RWPE2 (cell line): ENCODE measurements around the gene SORCS3.

Experiments
- ATAC-seq: fragments of 200-7000 bp; cut with Tn5 transposase; 3 replicates; pipeline ENCODE4 v1.9.1; 2021; ENCODE audit warnings: low read depth
- DNase-seq: peaks from one replicate; pipeline ENCODE4 v3.0.0-alpha.2; 2020; ENCODE audit warnings: low spot score
- H3K27ac ChIP-seq: fragments of 450-650 bp; 2 replicates; pipeline ENCODE4 v1.5.1; 2017; ENCODE audit warnings: mild to moderate bottlenecking; ENCODE audit not compliant: poor library complexity, severe bottlenecking
- H3K27me3 ChIP-seq: fragments of 250-450 bp; sonication (Bioruptor Pico); 2 replicates; pipeline ENCODE4 v1.5.1; 2021; ENCODE audit warnings: mild to moderate bottlenecking, moderate library complexity; ENCODE audit not compliant: insufficient read depth, poor library complexity, severe bottlenecking
- H3K36me3 ChIP-seq: fragments of 250-450 bp; sonication (Bioruptor Pico); 2 replicates; pipeline ENCODE4 v1.5.1; 2020; ENCODE audit warnings: low read depth, mild to moderate bottlenecking, moderate library complexity
- H3K4me1 ChIP-seq: fragments of 250-450 bp; sonication (Bioruptor Pico); 2 replicates; pipeline ENCODE4 v1.5.1; 2021; ENCODE audit warnings: mild to moderate bottlenecking, moderate library complexity; ENCODE audit not compliant: insufficient read depth, poor library complexity, severe bottlenecking
- H3K4me3 ChIP-seq: fragments of 250-450 bp; sonication (Bioruptor Pico); 2 replicates; pipeline ENCODE4 v1.5.1; 2021; ENCODE audit warnings: mild to moderate bottlenecking, moderate library complexity; ENCODE audit not compliant: severe bottlenecking
- H3K9me3 ChIP-seq: fragments of 250-450 bp; sonication (Bioruptor Pico); 2 replicates; pipeline ENCODE4 v1.5.1; 2021; ENCODE audit warnings: mild to moderate bottlenecking, moderate library complexity; ENCODE audit not compliant: severe bottlenecking
- CTCF ChIP-seq: fragments of 450-650 bp; IDR thresholded peaks from one replicate; pipeline ENCODE4 v1.5.1; 2017; ENCODE audit warnings: mild to moderate bottlenecking, moderate library complexity; ENCODE audit not compliant: poor library complexity, severe bottlenecking

SORCS3 gene

GRCh38 chr10:104678658-104679057 is 37.6 kb downstream of the SORCS3 start:
- Histone ChIP-seq H3K27ac (no peak overlapping the region), H3K9me3 (no peaks in the 10 kb centered on the region), H3K4me1 (no peaks in the 10 kb centered on the region), H3K27me3 (no peaks in the 10 kb centered on the region), H3K36me3 (no peaks in the 10 kb centered on the region), H3K4me3 (no peak overlapping the region)
- ATAC-seq (no peak), DNase-seq (no peak)
- TF ChIP-seq CTCF: no peak

- no peaks in the 10 kb centered on the region for H3K9me3 ChIP-seq
- no peak overlapping the region for H3K27ac ChIP-seq
- TF ChIP-seq CTCF: no peak
- ATAC-seq (peak; percentile 53; the same call in 2 of the 3 replicates), DNase-seq (no peak)
- no peak overlapping the region for H3K4me3 ChIP-seq
- no peaks in the 10 kb centered on the region for H3K36me3 ChIP-seq
- no peaks in the 10 kb centered on the region for H3K27me3 ChIP-seq
- no peaks in the 10 kb centered on the region for H3K4me1 ChIP-seq
These were observed 39.6 kb downstream of the SORCS3 start for GRCh38 chr10:104680467-104681401.

- Histone ChIP-seq H3K4me3 (no peak overlapping the region), H3K4me1 (no peaks in the 10 kb centered on the region), H3K27ac (no peak overlapping the region), H3K27me3 (no peaks in the 10 kb centered on the region), H3K9me3 (no peaks in the 10 kb centered on the region), H3K36me3 (no peaks in the 10 kb centered on the region)
- no peak for TF ChIP-seq CTCF
- DNase-seq (no peak), ATAC-seq (no peak)
These were observed 40.4 kb downstream of the SORCS3 start for GRCh38 chr10:104681485-104681884.

GRCh38 chr10:104683567-104683966 is 42.5 kb downstream of the SORCS3 start:
- H3K27ac ChIP-seq: no peak overlapping the region
- ATAC-seq: no peak
- TF ChIP-seq CTCF: no peak

GRCh38 chr10:104686829-104687228 is 45.7 kb downstream of the SORCS3 start:
- no peak for ATAC-seq
- TF ChIP-seq CTCF: no peak
- Histone ChIP-seq H3K27ac (no peak overlapping the region), H3K4me1 (no peaks in the 10 kb centered on the region), H3K9me3 (no peaks in the 10 kb centered on the region), H3K27me3 (peaks cover 5% of the 10 kb centered on the region), H3K4me3 (no peak overlapping the region), H3K36me3 (no peaks in the 10 kb centered on the region)
- DNase-seq: no peak

More at GRCh38 chr10:104683567-104683966, 42.5 kb downstream of the SORCS3 start:
- H3K9me3 ChIP-seq: no peaks in the 10 kb centered on the region
- H3K36me3 ChIP-seq: no peaks in the 10 kb centered on the region
- H3K4me1 ChIP-seq: no peaks in the 10 kb centered on the region
- no peak for DNase-seq
- no peak overlapping the region for H3K4me3 ChIP-seq
- no peaks in the 10 kb centered on the region for H3K27me3 ChIP-seq
